Measurements from ENCODE around the gene F11. TPM values are rescaled to one million over a fixed set of nuclear protein-coding genes. Genes with fewer than 3 reads are reported as not detected.

Gene F11
- total RNA-seq = under 1 TPM in 2 of 4 donors, not detected in 2; 0.48 to 0.67 TPM

DNA sequence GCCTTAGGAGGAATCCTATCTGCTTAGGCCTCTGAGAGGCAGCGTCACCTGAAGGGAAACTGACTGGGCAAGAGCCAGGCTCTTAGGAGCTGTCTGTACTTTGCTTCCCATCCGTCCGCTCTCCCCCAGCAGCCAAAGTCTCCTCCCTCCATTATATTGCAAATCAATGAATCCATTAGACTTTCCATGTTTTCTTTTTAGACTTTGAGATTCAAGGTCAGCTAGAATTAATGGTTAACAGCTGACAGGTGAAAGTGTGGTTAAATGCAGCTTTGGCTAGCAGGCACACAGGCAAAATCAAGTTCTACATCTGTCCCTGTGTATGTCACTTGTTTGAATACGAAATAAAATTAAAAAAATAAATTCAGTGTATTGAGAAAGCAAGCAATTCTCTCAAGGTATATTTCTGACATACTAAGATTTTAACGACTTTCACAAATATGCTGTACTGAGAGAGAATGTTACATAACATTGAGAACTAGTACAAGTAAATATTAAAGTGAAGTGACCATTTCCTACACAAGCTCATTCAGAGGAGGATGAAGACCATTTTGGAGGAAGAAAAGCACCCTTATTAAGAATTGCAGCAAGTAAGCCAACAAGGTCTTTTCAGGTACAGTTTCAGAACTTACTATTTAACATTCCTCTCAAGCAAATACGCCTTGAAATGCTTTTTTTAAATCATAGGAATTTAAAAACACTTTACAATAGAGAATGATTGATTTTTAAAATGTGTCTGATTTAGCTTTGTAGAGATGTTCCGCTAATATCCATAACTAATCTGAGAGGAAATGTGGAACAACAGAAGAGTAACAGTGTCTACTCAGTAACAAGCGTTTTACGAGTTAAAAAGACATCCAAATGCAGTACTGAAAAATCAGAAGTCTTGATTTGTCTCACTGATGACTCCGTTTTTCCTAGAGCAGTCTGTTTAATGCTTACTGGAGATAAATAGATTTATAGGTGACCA lies at the start of gene F11:
Gene F11, plus strand, starts transcription at position 507 of the 970 bp plus-strand sequence. CDS start 948 bp downstream, outside the sequence.
- Histone ChIP-seq H3K27me3 (no peaks in the 10 kb centered on the region), H3K4me3 (no peak within 1 kb of the TSS), H3K9me3 (no peaks in the 10 kb centered on the region), H3K36me3 (no peaks in the 10 kb centered on the region), H3K27ac (no peak within 1 kb of the TSS), H3K4me1 (no peaks in the 10 kb centered on the region)
- no peak for TF ChIP-seq POLR2A (IDR thresholded peaks at IDR 0.05)
- TF ChIP-seq, protein P1, sequence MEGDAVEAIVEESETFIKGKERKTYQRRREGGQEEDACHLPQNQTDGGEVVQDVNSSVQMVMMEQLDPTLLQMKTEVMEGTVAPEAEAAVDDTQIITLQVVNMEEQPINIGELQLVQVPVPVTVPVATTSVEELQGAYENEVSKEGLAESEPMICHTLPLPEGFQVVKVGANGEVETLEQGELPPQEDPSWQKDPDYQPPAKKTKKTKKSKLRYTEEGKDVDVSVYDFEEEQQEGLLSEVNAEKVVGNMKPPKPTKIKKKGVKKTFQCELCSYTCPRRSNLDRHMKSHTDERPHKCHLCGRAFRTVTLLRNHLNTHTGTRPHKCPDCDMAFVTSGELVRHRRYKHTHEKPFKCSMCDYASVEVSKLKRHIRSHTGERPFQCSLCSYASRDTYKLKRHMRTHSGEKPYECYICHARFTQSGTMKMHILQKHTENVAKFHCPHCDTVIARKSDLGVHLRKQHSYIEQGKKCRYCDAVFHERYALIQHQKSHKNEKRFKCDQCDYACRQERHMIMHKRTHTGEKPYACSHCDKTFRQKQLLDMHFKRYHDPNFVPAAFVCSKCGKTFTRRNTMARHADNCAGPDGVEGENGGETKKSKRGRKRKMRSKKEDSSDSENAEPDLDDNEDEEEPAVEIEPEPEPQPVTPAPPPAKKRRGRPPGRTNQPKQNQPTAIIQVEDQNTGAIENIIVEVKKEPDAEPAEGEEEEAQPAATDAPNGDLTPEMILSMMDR (IDR thresholded peaks at IDR 0.05) = no peak
- intact Hi-C loops (cut with DNase I; ENCODE audit: low total_unique reads) = no loop called here
- DNase-seq = no peak

DNA sequence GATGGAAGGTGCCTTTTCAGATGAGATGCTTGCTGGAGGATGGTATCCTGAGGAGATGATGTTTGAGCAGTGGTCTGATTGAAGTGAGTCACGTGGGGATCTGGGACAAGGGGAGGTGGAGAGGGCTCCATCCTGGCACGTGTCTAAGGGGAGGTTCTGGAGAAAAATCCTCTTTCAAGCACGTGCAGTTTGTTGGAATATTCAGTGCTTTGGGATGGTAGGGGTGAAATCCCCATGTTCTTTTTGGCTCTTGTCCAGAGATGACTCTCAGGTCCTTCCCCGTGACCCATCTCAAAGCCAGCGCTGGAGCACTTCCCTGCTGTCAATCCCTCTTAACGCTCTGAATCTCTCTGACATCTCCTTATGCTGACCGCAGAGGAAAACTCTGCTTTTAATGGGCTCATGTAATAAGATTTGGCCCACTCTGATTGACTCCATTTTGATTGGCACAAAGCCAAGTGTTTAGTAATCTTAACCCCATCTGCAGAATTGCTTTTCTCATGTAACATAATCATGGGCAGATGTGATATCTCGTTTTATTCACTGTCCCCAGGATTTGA lies 49.4 kb upstream of the F11 start:
- H3K27ac ChIP-seq = no peak overlapping the region
- no peaks in the 10 kb centered on the region for H3K4me1 ChIP-seq
- H3K27me3 ChIP-seq = no peaks in the 10 kb centered on the region
- DNase-seq = no peak
- no peak overlapping the region for H3K4me3 ChIP-seq
- no peaks in the 10 kb centered on the region for H3K36me3 ChIP-seq
- TF ChIP-seq, protein P1 (IDR thresholded peaks at IDR 0.05) = no peak
- no peak for TF ChIP-seq POLR2A (IDR thresholded peaks at IDR 0.05)
- no peaks in the 10 kb centered on the region for H3K9me3 ChIP-seq
- intact Hi-C loops (cut with DNase I; ENCODE audit: low total_unique reads) = no loop called here

DNA sequence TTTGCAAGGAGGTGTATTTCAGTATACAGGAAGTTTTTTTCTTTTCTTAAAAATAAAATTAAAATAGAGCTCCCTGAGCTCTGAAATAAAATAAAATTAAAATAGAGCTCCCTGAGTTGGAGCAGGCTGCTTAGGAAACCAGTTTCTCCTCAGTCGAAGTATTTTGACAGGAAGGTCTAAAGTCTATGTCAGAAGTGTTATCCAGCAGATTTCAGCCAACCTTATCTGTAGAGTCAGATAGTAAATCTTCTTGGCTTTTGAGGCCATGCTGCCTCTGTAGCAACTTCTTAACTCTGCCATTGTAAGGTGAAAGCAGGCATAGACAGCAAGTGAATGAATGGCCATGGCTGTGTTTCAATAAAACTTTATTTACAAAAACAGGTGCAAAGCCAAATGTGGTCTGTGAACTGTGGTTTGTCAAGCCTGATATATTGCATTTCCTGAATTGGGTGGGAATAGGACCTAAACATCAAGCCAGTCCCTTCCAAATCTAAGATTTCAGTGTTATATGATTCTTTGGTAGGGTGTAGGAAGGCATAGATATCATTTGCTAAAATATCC lies 48.2 kb upstream of the F11 start:
- no peak overlapping the region for H3K4me3 ChIP-seq
- H3K4me1 ChIP-seq = no peaks in the 10 kb centered on the region
- H3K27me3 ChIP-seq = no peaks in the 10 kb centered on the region
- intact Hi-C loops (cut with DNase I; ENCODE audit: low total_unique reads) = no loop called here
- DNase-seq = no peak
- H3K9me3 ChIP-seq = no peaks in the 10 kb centered on the region
- H3K36me3 ChIP-seq = no peaks in the 10 kb centered on the region
- no peak overlapping the region for H3K27ac ChIP-seq
- TF ChIP-seq POLR2A (IDR thresholded peaks at IDR 0.05) = no peak
- TF ChIP-seq, protein P1 (IDR thresholded peaks at IDR 0.05) = no peak

DNA sequence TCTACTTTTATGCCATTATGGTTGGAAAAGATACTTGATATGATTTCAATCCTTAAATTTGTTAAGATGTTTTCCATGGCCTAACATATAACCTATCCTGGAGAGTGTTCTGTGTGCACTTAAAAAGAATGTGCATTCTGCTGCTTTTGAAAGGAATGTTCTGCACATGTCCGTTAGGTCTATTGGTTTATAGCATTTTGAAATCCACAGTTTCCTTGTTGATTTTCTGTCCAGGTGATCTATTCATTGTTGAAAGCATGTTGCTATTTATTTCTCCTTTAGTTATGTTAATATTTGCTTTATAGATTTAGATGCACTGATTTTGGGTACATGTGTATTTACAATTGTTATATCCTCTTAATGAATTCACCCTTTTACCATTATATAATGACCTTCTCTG lies 44.4 kb upstream of the F11 start:
- Histone ChIP-seq H3K4me3 (no peak overlapping the region), H3K36me3 (no peaks in the 10 kb centered on the region), H3K27ac (no peak overlapping the region), H3K27me3 (no peaks in the 10 kb centered on the region), H3K4me1 (no peaks in the 10 kb centered on the region), H3K9me3 (no peaks in the 10 kb centered on the region)
- TF ChIP-seq, protein P1 (IDR thresholded peaks at IDR 0.05) = no peak
- no peak for TF ChIP-seq POLR2A (IDR thresholded peaks at IDR 0.05)
- intact Hi-C loops (cut with DNase I; ENCODE audit: low total_unique reads) = no loop called here
- DNase-seq = no peak

DNA sequence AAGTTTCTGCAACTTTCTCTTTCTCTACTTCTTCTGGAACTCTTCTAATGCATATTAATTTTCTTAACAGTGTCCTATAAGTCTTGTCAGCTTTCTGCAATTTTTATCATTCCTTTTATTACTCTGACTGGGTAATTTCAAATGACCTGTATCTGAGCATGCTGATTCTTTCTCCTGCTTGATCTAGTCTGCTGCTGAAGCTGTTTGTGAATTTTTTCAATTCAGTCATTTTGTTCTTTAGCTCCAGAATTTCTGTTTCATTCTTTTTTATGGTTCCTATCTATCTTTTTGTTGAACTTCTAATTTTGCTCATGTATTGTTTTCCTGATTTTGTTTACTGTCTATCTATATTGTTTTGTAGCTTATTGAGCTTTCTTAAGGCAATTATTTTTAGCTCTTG lies 40.1 kb upstream of the F11 start:
- intact Hi-C loops (cut with DNase I; ENCODE audit: low total_unique reads) = no loop called here
- Histone ChIP-seq H3K4me3 (no peak overlapping the region), H3K9me3 (no peaks in the 10 kb centered on the region), H3K36me3 (no peaks in the 10 kb centered on the region), H3K27ac (no peak overlapping the region), H3K4me1 (no peaks in the 10 kb centered on the region), H3K27me3 (no peaks in the 10 kb centered on the region)
- no peak for TF ChIP-seq POLR2A (IDR thresholded peaks at IDR 0.05)
- TF ChIP-seq, protein P1 (IDR thresholded peaks at IDR 0.05) = no peak
- DNase-seq = no peak
